GOT3 (cell line): ENCODE results near the gene GPR141.

ENCODE experiments used
- DNase-seq: peaks from one replicate; lab custom pipeline; 2025; ENCODE audit warnings: mixed read lengths; lab: John Stamatoyannopoulos, UW

The GPR141 gene

DNA sequence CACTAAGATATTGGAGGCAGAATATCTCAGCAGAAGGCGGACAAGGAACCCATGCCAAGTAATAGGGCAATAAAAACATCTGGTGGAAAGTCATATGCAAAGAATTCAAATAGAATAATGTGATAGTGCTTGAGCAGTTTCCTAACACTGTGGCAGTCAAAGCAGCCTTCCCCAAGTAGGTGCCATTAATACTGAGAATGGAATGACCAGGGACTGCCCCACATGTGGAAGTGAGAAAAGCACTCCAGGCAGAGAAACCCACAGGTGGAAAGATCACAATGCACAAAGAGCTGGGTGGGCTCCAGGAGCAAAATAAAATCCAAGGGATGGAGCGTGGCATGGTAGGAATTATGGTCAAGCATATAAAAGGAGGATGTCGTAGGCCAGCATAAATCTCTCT lies 100.4 kb downstream of the GPR141 start:
- DNase-seq, result no peak

DNA sequence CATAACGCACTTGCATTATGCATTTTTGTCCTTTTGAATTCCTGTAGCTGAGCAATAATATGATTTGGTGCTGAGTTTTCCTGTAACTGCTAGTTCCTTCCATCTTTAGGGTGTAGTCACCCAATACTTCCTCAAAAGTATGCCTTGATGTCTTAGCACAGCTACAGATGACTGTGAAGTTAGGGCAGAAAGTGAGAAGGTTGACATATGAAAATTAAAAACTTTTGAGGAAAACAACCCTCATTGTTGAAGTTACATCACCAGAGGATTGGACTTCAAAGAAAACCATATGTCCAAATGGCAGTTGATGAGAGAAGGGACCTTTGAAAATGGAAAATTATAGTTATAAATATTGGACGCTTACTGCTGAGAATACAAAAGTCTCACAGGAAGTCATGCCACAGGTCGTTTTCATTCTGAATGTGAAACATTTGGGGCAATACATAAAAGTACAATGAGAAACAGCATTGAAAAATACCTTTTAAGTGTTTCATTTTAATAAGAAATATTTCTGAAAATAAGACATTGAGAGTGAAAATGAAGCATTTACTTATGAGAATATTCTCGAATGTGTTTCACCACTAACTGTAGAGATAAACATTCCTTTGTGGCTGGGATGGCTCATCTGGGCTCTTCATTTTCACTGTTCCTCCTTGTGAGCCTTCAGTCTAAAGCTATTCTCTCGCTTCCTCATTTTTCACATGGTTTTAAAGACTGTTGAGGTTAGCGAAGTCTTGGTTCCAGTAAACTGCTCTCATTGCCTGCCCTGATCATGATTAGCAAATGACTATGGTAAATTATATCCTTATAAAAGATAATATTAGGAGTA lies 103.4 kb downstream of the GPR141 start:
- DNase-seq, result no peak
